ENCODE data around the gene PAQR8. TPM values are rescaled to one million over a fixed set of nuclear protein-coding genes. Genes with fewer than 3 reads are reported as not detected.

Gene PAQR8
- total RNA-seq, 4 donors from 2014 or later: 27.1 to 250 (median 159) TPM

GRCh38 chr6:52392944-52393343 is 31.0 kb downstream of the PAQR8 start:
- Histone ChIP-seq H3K9me3 (no peaks in the 10 kb centered on the region), H3K27me3 (no peaks in the 10 kb centered on the region), H3K36me3 (no peaks in the 10 kb centered on the region), H3K4me3 (no peak overlapping the region), H3K27ac (no peak overlapping the region), H3K4me1 (peaks cover 20 to 64% (median 36%) of the 10 kb centered on the region in 4 donors)
- no peak for DNase-seq
- WGBS, 2 donors (ENCODE audit: low coverage in 1 of 2): 60 to 69% methylated on average over 1 of the region's 1 CpG
- in situ Hi-C loops (cut with MboI; ENCODE audit: low pct_ligation_motif_present in 1 of 4, low pct_unique_long_range_greater_than_20kb in 1 of 4, low sequenced_read_pairs in 3 of 4) (loop anchor here in 1 of 4 donors (10.0 kb wide), 1 partner anchor 98 kb away; no protein-coding TSS in a partner anchor), intact Hi-C loops (cut with DNase I; ENCODE audit: low total_unique reads) (no loop called here)
- no peak for TF ChIP-seq POLR2AphosphoS5 (IDR thresholded peaks at IDR 0.05)
- TF ChIP-seq CTCF (IDR thresholded peaks at IDR 0.05): no peak
- no peak for TF ChIP-seq POLR2A (IDR thresholded peaks at IDR 0.05)
- TF ChIP-seq EP300 (IDR thresholded peaks at IDR 0.05; ENCODE audit: low read depth): no peak

DNA sequence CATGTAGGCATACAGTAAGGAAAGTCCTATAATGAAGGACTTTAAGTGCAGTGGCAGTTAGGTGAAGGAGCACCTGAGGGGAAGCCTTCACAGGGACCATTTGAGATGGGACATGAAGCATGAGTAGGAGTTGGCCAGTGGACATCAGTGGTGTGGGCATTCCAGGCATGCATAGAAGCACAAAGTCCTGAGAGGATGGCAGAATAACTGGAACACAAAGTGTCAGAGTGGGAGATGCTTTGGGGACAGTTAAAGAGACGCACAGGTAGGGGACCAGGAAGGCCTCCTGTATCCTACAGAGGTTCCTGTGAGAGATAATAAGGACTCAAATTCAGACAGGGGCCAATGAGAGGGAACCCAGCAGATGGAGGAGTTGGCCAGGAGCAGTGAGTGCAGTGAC is 31.8 kb downstream of the PAQR8 start:
- H3K9me3 ChIP-seq: no peaks in the 10 kb centered on the region
- no peaks in the 10 kb centered on the region for H3K27me3 ChIP-seq
- TF ChIP-seq POLR2A (IDR thresholded peaks at IDR 0.05) (no peak), EP300 (IDR thresholded peaks at IDR 0.05; ENCODE audit: low read depth) (no peak), POLR2AphosphoS5 (IDR thresholded peaks at IDR 0.05) (no peak), CTCF (IDR thresholded peaks at IDR 0.05) (no peak)
- peaks cover 16 to 60% (median 29%) of the 10 kb centered on the region in 4 donors for H3K4me1 ChIP-seq
- in situ Hi-C loops (cut with MboI; ENCODE audit: low pct_ligation_motif_present in 1 of 4, low pct_unique_long_range_greater_than_20kb in 1 of 4, low sequenced_read_pairs in 3 of 4): loop anchor here in 1 of 4 donors (10.0 kb wide), 1 partner anchor 99 kb away; no protein-coding TSS in a partner anchor
- intact Hi-C loops (cut with DNase I; ENCODE audit: low total_unique reads): no loop called here
- DNase-seq: no peak
- 80 to 96% methylated on average over 1 of the region's 1 CpG for WGBS, 2 donors (ENCODE audit: low coverage in 1 of 2)
- H3K36me3 ChIP-seq: no peaks in the 10 kb centered on the region
- H3K4me3 ChIP-seq: no peak overlapping the region
- H3K27ac ChIP-seq: no peak overlapping the region

DNA sequence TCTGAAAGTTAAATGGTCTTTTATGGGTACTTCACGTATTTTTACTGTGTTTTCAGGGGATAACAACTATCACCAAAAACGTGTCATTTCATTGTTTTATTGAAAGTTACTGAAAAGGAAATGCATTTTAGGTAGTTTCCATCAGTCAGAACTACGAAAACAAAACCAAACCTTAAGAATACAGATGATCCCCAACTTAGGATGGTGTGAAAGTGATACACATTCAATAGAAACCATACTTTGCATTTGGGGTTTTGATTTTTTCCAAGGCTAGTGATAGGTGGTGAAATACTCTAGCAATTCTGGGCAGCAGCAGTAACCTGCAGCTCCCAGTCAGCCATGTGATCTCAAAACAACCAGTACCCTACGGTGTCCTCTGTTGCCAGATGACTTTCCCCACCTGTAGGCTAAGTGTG is 32.3 kb downstream of the PAQR8 start:
- in situ Hi-C loops (cut with MboI; ENCODE audit: low pct_ligation_motif_present in 1 of 4, low pct_unique_long_range_greater_than_20kb in 1 of 4, low sequenced_read_pairs in 3 of 4): loop anchor here in 1 of 4 donors (10.0 kb wide), 1 partner anchor 99 kb away; no protein-coding TSS in a partner anchor
- intact Hi-C loops (cut with DNase I; ENCODE audit: low total_unique reads): no loop called here
- DNase-seq: no peak
- TF ChIP-seq CTCF (IDR thresholded peaks at IDR 0.05) (no peak), POLR2AphosphoS5 (IDR thresholded peaks at IDR 0.05) (no peak), POLR2A (IDR thresholded peaks at IDR 0.05) (no peak)
- Histone ChIP-seq H3K36me3 (no peaks in the 10 kb centered on the region), H3K27ac (no peak overlapping the region), H3K27me3 (no peaks in the 10 kb centered on the region), H3K9me3 (no peaks in the 10 kb centered on the region), H3K4me1 (peaks cover 13 to 60% (median 26%) of the 10 kb centered on the region in 4 donors), H3K4me3 (no peak overlapping the region)
- WGBS, 2 donors (ENCODE audit: low coverage in 1 of 2): 73 to 76% methylated on average over 4 of the region's 4 CpGs

GRCh38 chr6:52395969-52396368 is 34.0 kb downstream of the PAQR8 start:
- in situ Hi-C loops (cut with MboI; ENCODE audit: low pct_ligation_motif_present in 1 of 4, low pct_unique_long_range_greater_than_20kb in 1 of 4, low sequenced_read_pairs in 3 of 4) (loop anchor here in 2 of 4 donors (5.0 to 10.0 kb wide), 2 partner anchors 101 to 104 kb away; no protein-coding TSS in a partner anchor), intact Hi-C loops (cut with DNase I; ENCODE audit: low total_unique reads) (no loop called here)
- Histone ChIP-seq H3K9me3 (no peaks in the 10 kb centered on the region), H3K27me3 (no peaks in the 10 kb centered on the region), H3K4me3 (no peak overlapping the region), H3K36me3 (no peaks in the 10 kb centered on the region), H3K4me1 (peaks cover 4 to 60% (median 20%) of the 10 kb centered on the region in 4 donors), H3K27ac (no peak overlapping the region)
- 65 to 70% methylated on average over 2 of the region's 2 CpGs for WGBS, 2 donors (ENCODE audit: low coverage in 1 of 2)
- no peak for DNase-seq
- TF ChIP-seq CTCF (IDR thresholded peaks at IDR 0.05) (no peak), EP300 (IDR thresholded peaks at IDR 0.05; ENCODE audit: low read depth) (no peak), POLR2A (IDR thresholded peaks at IDR 0.05) (no peak), POLR2AphosphoS5 (IDR thresholded peaks at IDR 0.05) (no peak)

All from transverse colon (tissue), 4 donors.